NCI-H1436 (cell line): Measurements from ENCODE around the gene TPRG1L.
"Not testable (repeated sequence)": the region's sequence is repeated elsewhere in the genome, so short reads cannot be mapped to it uniquely, and the experiment has no call there.

Source experiments
- DNase-seq: peaks from one replicate; lab custom pipeline; 2025; lab: John Stamatoyannopoulos, UW

The TPRG1L gene

GRCh38 chr1:3609769-3610526 lies 14.9 kb upstream of the TPRG1L start:
- DNase-seq, result no peak

- peak; percentile 68 for DNase-seq
Measured at GRCh38 chr1:3610527-3611169, 14.2 kb upstream of the TPRG1L start.

DNA sequence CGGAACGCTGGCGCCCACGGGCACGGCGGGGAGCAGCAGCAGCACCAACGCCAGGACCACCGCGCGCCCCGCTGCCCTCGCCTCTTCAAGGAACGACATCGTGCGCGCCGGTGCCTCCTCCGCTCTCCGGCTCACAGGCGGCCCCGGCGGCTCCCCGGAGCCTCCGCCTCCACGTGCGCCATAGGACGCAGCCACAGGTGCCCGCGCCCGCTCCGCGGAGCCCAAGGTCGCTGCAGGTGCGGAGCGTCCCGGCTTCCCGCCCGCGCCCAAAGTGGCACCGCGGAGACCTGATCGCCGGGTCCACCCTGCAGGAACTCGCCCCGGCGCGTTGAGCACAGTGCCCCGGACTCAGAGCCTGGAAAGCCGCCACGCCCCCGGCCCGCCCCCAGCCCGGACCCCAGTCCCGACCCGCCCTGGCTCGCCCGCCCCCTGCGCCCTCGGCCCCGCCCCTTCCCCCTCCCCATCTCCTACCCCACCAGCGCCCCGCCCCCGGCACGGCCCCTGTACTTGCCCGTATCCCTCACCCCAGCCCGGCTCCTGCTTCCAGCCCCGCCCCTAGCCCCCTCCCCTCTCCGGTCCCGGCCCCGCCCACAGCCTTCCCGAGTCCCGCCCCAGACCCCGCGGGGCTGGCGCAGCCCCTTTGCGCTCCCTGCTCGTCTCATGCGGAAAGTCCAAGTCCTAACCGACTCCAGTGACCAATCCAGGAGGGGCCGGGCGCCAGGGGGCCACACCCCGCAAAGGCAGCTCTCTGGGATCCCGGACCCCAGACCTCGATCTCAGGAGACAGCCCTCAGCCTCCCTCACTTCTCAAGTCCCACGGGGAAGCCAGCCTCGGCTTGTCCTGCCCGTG lies 13.4 kb upstream of the TPRG1L start, which contains the start of gene MEGF6:
MEGF6 (minus strand) TSS at position 339 of the 850 bp plus-strand sequence; CDS start at position 99, 240 bp downstream.
- peak; percentile 82 for DNase-seq

DNA sequence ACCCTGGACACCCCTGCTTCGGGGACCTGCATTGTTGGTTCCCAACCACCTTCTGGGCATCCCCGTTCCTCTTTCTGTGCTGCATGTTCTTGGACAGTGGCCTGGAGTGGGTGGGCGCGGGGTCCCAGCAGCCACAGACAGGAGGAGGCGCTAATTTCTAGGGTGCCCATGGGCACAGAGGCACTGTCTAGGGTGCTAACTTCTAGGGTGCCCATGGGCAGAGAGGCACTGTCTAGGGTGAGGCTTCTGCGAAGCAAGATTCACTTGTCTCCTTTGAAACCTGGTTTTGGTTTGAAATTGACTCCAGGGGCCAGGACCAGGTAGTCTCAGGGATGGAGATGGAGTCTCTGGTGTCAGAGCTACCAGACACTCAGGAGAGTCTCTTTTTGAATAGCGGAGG lies 12.7 kb upstream of the TPRG1L start:
- no peak for DNase-seq

DNA sequence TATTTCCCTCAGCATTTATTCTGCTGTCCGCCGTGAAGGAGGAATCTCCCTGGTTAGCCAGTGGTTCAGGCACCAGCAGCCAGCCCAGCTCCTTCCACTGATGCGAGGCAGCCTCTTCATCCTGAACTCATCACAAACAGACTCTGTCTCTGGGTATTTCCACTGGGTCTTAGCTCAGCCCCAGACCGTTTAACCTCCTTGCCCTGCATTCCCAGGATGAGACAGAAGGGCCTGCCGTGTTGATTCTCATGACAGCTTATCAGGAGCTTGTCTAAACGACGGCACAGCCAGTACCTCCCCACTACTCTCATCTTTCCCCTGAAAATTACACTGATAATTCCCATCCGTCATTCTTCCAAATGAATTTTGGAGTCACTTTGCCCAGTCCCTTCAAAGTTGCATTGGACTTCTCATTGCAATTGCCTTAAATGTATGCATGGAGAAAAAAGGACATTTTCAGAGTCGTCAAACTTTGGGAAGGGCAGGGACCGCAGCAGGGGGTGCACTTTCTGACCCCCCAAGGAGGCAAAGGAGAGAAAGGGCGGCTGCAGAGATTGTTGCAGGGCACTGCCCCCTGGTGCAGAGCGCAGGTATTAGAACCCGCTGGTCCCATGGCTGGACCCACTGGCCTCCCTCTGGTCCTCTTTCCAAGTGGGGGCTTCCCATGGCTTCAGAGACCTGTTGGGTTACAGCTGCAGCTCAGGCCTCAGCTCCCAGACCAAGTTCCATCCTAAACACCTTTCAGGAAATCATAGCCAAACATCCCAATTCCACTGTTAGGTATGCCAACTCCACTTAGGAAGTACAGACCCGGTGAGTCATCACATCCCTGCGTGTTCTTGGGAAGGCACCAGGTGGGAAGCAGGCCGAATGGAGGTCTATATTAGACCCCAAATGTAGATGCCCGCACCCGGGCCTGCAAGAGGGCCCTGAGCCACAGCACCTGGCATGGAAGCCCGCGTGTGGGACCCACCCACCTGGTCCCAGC lies 9.8 kb upstream of the TPRG1L start:
- no peak for DNase-seq

GRCh38 chr1:3616861-3617260 lies 8.0 kb upstream of the TPRG1L start:
- no peak for DNase-seq

DNA sequence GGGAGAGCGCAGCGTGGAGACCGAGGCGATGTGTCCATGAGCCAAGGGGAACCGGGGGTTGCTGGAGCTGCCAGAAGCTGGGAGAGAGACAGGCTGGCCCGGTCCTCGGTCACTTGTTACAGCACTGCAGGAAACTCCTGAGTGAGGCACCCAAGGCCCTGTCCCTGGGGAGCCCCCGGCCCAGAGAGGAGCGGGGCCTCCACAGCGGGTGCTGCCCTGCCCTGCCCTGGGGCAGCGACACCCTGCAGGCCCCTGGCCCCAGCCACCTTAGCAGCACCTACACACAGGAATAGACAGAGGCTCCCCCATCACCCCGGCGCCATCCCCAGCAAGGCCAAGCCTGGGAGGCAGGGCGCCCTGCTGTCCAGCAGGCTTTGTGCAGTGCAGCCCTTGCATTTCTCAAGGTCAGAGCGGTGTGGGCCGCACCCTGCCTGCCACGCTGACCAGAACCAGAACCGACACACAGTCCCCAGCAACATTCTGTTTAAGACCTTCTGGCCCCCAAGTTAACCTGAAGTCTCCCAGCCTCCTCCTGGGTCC lies 6.9 kb upstream of the TPRG1L start:
- no peak for DNase-seq

GRCh38 chr1:3618531-3618880 lies 6.3 kb upstream of the TPRG1L start:
- no peak for DNase-seq

DNA sequence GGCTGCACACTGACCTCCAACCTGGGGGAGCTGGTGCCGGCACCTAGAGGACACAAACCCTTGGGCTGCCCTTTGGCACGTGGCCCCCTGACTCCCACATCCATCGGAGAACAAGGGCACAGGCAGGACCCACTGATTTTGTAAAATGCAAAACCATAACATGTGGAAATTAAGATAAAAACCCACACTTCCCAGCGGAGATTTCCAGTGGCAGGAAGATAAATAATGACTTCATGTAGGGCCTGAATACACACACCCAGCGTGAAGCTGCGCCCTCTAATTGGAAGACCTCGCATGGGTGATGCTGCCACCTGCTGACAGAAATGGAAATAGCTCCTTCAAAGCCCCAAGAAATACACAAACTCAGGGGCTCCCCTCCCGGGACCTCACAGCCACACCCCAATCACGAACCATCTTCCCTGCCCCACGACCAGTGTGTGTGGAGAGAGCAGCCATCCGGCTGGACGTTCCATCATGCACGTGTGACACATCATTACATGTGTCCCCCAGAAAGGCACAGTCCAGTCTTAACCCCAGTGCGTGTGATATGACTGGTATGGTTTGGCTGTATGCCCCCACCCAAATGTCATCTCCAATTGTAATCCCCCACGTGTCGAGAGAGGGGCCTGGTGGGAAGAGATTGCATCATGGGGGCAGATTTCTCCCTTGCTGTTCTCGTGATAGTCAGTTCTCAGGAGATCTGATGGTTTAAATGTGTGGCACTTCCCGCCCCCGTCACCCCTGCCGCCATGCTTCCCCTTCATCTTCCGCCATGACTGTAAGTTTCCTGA lies 5.7 kb upstream of the TPRG1L start:
- DNase-seq, result peak; percentile 75

DNA sequence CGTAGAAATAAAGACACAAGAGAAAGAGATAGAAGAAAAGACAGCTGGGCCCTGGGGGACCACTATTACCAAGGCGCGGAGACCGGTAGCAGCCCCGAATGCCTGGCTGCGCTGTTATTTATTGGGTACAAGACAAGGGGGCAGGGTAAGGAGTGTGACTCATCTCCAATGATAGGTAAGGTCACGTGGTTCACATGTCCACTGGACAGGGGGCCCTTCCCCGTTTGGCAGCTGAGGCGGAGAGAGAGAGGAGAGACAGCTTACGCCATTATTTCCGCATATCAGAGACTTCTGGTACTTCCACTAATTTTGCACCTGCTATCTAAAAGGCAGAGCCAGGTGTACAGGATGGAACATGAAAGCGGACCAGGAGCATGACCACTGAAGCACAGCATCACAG lies 4.1 kb upstream of the TPRG1L start:
- no peak for DNase-seq

GRCh38 chr1:3621151-3621671 lies 3.6 kb upstream of the TPRG1L start:
- not testable (repeated sequence) for DNase-seq

GRCh38 chr1:3622102-3622501 lies 2.7 kb upstream of the TPRG1L start:
- not testable (repeated sequence) for DNase-seq

- DNase-seq, result no peak
Measured at GRCh38 chr1:3623441-3624199, 1.2 kb upstream of the TPRG1L start.

DNA sequence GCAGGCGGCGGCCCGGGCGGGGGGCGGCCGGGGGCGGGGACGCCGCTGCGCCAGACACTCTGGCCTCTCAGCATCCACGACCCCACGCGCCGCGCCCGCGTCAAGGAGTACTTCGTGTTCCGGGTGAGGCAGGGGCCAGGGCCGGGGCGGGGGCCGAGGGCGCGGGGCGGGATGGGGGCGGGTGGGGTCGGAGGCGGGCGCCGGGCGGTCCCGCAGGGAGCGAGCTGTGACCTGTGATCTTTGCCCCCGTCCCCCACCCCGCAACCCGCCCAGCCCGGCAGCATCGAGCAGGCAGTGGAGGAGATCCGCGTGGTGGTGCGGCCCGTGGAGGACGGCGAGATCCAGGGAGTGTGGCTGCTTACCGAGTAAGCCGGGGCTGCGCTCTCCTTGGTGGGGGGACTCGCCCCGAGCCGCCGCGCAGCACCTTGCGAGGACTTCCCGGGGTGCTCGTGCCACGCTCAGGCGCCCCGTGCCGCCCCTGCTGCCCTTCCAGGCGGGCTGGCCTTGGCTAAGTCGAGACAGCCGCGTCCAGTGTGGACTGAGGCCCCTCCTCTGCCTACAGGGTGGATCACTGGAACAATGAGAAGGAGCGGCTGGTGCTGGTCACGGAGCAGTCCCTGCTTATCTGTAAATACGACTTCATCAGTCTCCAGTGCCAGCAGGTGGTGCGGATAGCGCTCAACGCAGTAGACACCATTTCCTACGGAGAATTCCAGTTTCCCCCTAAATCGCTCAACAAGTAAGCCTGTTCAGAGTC lies 514 bp downstream of the TPRG1L start:
- DNase-seq, result no peak

DNA sequence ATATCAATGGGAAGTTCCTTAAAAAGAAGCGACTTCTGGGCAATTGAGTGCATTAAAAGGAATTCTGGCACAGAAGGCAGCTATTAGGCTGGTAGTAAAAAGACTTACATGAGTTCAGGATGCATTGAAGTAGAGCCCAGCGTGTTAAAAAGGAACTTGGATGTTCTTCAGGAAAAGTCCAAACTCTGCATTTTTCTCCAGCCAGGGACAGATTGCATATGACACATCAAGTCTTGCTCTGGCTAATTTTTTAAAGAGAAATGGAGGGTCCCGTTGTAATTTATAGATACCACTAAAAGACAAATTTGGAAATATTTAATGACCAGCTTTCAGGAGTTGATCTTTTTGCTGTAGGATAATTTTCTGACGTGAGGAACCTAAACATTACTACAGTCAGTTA lies 1.2 kb downstream of the TPRG1L start:
- no peak for DNase-seq

DNA sequence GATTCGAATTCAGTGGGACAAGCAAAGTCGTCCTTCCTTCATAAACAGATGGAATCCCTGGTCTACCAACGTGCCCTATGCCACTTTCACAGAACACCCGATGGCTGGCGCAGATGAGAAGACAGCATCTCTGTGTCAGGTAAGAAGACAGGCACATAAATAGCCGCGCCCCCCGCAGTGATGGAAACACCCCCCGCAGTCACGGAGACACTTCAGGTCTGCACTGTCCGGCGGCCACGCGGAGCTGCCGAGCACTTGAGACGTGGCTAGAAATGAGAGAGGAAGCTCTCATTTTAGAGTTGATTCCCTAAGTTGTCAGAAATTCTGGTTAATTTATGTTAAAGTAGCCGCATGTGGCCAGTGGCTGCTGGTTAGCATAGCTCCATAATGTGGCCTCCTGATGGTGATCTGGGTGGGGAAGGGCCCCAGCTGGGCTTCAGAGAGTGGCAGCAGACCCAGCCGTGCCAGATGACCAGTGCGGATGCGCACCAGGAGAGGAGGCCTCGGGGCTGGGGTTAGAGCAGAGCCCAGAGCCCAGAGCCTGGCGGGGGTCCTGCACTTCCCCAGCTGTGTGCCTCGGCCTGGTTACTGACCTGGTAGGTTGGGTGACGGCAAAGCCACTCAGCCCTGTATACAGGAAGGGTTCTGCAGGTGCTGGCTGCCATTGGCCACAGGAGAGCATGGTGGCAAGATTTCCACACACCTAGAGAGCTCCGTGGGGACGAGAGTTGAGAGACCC lies 2.9 kb downstream of the TPRG1L start:
- no peak for DNase-seq

- DNase-seq, result no peak
Measured at GRCh38 chr1:3628445-3628844, 3.6 kb downstream of the TPRG1L start.

GRCh38 chr1:3629561-3630160 lies 4.8 kb downstream of the TPRG1L start:
- no peak for DNase-seq
